ENCODE results near the gene ITPKB.

The ITPKB gene

GRCh38 chr1:226731257-226731893 is 7.7 kb downstream of the ITPKB start:
- Histone ChIP-seq H3K36me3 (no peaks in the 10 kb centered on the region), H3K4me3 (ENCODE audit: low read depth, low read length) (no peak overlapping the region), H3K9me3 (no peaks in the 10 kb centered on the region), H3K27me3 (peaks cover 8% of the 10 kb centered on the region), H3K4me1 (no peaks in the 10 kb centered on the region)
- TF ChIP-seq, protein P1, sequence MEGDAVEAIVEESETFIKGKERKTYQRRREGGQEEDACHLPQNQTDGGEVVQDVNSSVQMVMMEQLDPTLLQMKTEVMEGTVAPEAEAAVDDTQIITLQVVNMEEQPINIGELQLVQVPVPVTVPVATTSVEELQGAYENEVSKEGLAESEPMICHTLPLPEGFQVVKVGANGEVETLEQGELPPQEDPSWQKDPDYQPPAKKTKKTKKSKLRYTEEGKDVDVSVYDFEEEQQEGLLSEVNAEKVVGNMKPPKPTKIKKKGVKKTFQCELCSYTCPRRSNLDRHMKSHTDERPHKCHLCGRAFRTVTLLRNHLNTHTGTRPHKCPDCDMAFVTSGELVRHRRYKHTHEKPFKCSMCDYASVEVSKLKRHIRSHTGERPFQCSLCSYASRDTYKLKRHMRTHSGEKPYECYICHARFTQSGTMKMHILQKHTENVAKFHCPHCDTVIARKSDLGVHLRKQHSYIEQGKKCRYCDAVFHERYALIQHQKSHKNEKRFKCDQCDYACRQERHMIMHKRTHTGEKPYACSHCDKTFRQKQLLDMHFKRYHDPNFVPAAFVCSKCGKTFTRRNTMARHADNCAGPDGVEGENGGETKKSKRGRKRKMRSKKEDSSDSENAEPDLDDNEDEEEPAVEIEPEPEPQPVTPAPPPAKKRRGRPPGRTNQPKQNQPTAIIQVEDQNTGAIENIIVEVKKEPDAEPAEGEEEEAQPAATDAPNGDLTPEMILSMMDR (IDR thresholded peaks at IDR 0.05; ENCODE audit: low read depth, low read length) = no peak
- DNase-seq = no peak

DNA sequence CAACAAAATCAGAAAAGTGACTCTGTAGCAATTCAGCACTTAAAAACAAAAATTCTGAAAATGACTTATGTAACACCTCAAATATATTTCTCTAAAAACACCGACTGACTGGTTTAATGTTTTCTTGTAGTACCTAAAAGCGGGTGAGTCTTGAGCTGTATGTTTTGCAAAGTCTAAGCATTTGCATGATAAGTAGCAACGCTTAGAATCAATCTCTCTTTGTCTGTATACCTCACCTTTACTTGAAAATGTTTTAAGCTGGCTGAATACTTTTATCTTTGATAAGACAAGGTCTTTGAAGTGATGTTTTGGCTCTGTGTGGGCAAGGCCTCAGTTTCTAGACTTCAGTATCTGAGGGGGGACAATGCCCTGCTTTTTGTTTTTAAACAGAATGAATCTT is 8.2 kb downstream of the ITPKB start:
- Histone ChIP-seq H3K9me3 (no peaks in the 10 kb centered on the region), H3K27me3 (peaks cover 3% of the 10 kb centered on the region), H3K4me3 (ENCODE audit: low read depth, low read length) (no peak overlapping the region), H3K4me1 (no peaks in the 10 kb centered on the region), H3K36me3 (no peaks in the 10 kb centered on the region)
- no peak for DNase-seq
- TF ChIP-seq, protein P1 (IDR thresholded peaks at IDR 0.05; ENCODE audit: low read depth, low read length) = no peak

GRCh38 chr1:226730071-226730470 is 9.0 kb downstream of the ITPKB start:
- H3K4me1 ChIP-seq = no peaks in the 10 kb centered on the region
- H3K36me3 ChIP-seq = no peaks in the 10 kb centered on the region
- no peaks in the 10 kb centered on the region; the same call in 1 of the 2 replicates for H3K27me3 ChIP-seq
- no peaks in the 10 kb centered on the region for H3K9me3 ChIP-seq
- no peak for DNase-seq
- TF ChIP-seq, protein P1 (IDR thresholded peaks at IDR 0.05; ENCODE audit: low read depth, low read length) = no peak
- no peak overlapping the region for H3K4me3 ChIP-seq (ENCODE audit: low read depth, low read length)

DNA sequence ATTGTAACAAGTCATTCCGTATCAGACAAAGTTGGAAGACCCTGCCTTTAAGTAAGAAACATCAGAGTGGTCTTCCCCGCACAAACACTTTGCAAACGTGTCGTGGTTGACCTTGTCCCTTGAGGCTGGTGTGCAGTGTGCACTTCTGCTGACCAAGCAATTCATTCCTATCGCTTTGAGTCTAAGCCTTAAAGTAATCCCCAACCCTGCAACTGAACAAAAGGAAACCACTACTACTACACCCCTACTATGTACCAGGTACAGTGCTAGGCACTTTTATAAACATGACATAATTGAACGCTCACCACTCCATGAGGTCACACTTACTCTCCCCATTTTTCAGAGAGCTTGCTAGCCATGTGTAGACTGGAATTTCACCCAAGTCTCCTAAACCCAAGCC is 10.6 kb downstream of the ITPKB start:
- Histone ChIP-seq H3K27me3 (no peaks in the 10 kb centered on the region), H3K4me3 (ENCODE audit: low read depth, low read length) (no peak overlapping the region), H3K36me3 (no peaks in the 10 kb centered on the region), H3K9me3 (no peaks in the 10 kb centered on the region), H3K4me1 (peaks cover 1% of the 10 kb centered on the region; the same call in 1 of the 2 replicates)
- DNase-seq = no peak
- TF ChIP-seq, protein P1 (IDR thresholded peaks at IDR 0.05; ENCODE audit: low read depth, low read length) = no peak

DNA sequence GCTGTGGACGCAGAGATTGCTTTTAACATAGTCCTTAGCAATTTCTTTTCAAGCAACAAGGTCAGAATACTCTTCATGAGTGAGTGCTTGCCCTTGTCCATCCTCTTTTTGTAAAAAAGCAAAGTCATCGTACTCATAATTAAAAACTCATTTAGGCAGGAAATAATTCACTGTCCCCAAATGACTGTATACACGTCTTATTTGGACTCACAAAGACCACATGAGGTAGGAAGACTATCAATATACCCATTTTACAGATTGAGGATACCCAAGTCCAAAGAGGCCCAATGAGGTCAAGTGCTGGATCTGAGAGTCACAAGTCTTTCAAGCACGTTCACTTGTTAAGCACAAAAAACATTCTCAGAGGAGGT is 13.2 kb downstream of the ITPKB start:
- Histone ChIP-seq H3K9me3 (no peaks in the 10 kb centered on the region), H3K36me3 (no peaks in the 10 kb centered on the region), H3K4me1 (peaks cover 6% of the 10 kb centered on the region; the same call in 1 of the 2 replicates), H3K4me3 (ENCODE audit: low read depth, low read length) (no peak overlapping the region), H3K27me3 (no peaks in the 10 kb centered on the region)
- DNase-seq = no peak
- TF ChIP-seq, protein P1 (IDR thresholded peaks at IDR 0.05; ENCODE audit: low read depth, low read length) = no peak

GRCh38 chr1:226723657-226724532 is 15.2 kb downstream of the ITPKB start:
- no peaks in the 10 kb centered on the region for H3K27me3 ChIP-seq
- H3K36me3 ChIP-seq = no peaks in the 10 kb centered on the region
- TF ChIP-seq, protein P1 (IDR thresholded peaks at IDR 0.05; ENCODE audit: low read depth, low read length) = no peak
- H3K4me1 ChIP-seq = peaks cover 6% of the 10 kb centered on the region; the same call in 1 of the 2 replicates
- no peak overlapping the region for H3K4me3 ChIP-seq (ENCODE audit: low read depth, low read length)
- H3K9me3 ChIP-seq = no peaks in the 10 kb centered on the region
- DNase-seq = no peak

Measured in BE2C (cell line).